Stimulated activated CD4-positive, alpha-beta T cell treated with anti-CD3 and anti-CD28 coated beads, Interleukin-1b, Interleukin-23, amount 100 ng/mL, for 1 hour (primary cell): Measurements from ENCODE around the gene STK35.
A peak's percentile ranks its signal among the peaks of the same experiment; 100 is the strongest.
"Not testable (repeated sequence)": the region's sequence is repeated elsewhere in the genome, so short reads cannot be mapped to it uniquely, and the experiment has no call there.

Experiments used
- DNase-seq, 2 donors: peaks; one replicate each; pipeline ENCODE4 v3.0.0-alpha.2; 2020; ENCODE audit warnings: low read depth in 2 of 2

Gene STK35

GRCh38 chr20:2156666-2157624 lies 55.3 kb downstream of the STK35 start:
- DNase-seq = no peak

- no peak for DNase-seq
Observed at GRCh38 chr20:2162125-2162822, 60.6 kb downstream of the STK35 start.

GRCh38 chr20:2162823-2163166 lies 61.2 kb downstream of the STK35 start:
- no peak for DNase-seq

GRCh38 chr20:2163312-2163711 lies 61.7 kb downstream of the STK35 start:
- DNase-seq = no peak

- no peak for DNase-seq
Observed at GRCh38 chr20:2163757-2164156, 62.1 kb downstream of the STK35 start.

GRCh38 chr20:2164421-2164820 lies 62.8 kb downstream of the STK35 start:
- DNase-seq = no peak

- DNase-seq = no peak
Observed at GRCh38 chr20:2164966-2165365, 63.3 kb downstream of the STK35 start.

- DNase-seq = no peak
Observed at GRCh38 chr20:2165871-2166270, 64.2 kb downstream of the STK35 start.

- no peak for DNase-seq
Observed at GRCh38 chr20:2167112-2167511, 65.5 kb downstream of the STK35 start.

GRCh38 chr20:2168946-2169345 lies 67.3 kb downstream of the STK35 start:
- DNase-seq = no peak

- no peak for DNase-seq
Observed at GRCh38 chr20:2169456-2170088, 67.9 kb downstream of the STK35 start.

GRCh38 chr20:2170404-2170803 lies 68.8 kb downstream of the STK35 start:
- no peak for DNase-seq

GRCh38 chr20:2171266-2171790 lies 69.7 kb downstream of the STK35 start:
- DNase-seq = no peak

GRCh38 chr20:2171840-2172239 lies 70.2 kb downstream of the STK35 start:
- not testable (repeated sequence) for DNase-seq

- DNase-seq = peak; percentile 32 to 52
Observed at GRCh38 chr20:2172305-2173175, 70.9 kb downstream of the STK35 start.

GRCh38 chr20:2173186-2173585 lies 71.6 kb downstream of the STK35 start:
- DNase-seq = no peak

- DNase-seq = no peak
Observed at GRCh38 chr20:2174067-2174466, 72.4 kb downstream of the STK35 start.

GRCh38 chr20:2176946-2177345 lies 75.3 kb downstream of the STK35 start:
- DNase-seq = no peak

GRCh38 chr20:2178318-2179232 lies 76.9 kb downstream of the STK35 start:
- no peak for DNase-seq

- DNase-seq = no peak
Observed at GRCh38 chr20:2179233-2179580, 77.6 kb downstream of the STK35 start.
